ENCODE data around the gene LRCH1.

GRCh38 chr13:46668931-46669525 lies 116.1 kb downstream of the LRCH1 start:
- TF ChIP-seq EZH2phosphoT487 (IDR thresholded peaks at IDR 0.05; ENCODE audit: insufficient read depth, low read depth) (no peak), EZH2 (IDR thresholded peaks at IDR 0.05; ENCODE audit: insufficient read depth, poor library complexity, severe bottlenecking) (no peak)
